HFFc6 (cell line): ENCODE data around the gene MS4A6E. TPM values are rescaled to one million over a fixed set of nuclear protein-coding genes. Genes with fewer than 3 reads are reported as not detected.

ENCODE experiments used
- DNase-seq: peaks from one replicate; pipeline ENCODE4 v3.0.0-alpha.2; 2018
- H3K27ac Mint-ChIP-seq: 2 replicates; pipeline ENCODE4 v1.8.0; 2020; ENCODE audit warnings: mild to moderate bottlenecking, mixed read lengths
- H3K27me3 Mint-ChIP-seq: 2 replicates; pipeline ENCODE4 v1.8.0; 2021; ENCODE audit warnings: mild to moderate bottlenecking, moderate library complexity, mixed read lengths; ENCODE audit not compliant: insufficient read depth
- H3K36me3 Mint-ChIP-seq: 2 replicates; pipeline ENCODE4 v1.8.0; 2021; ENCODE audit warnings: low read depth, mixed read lengths
- H3K4me1 Mint-ChIP-seq: 2 replicates; pipeline ENCODE4 v1.8.0; 2020; ENCODE audit warnings: low read depth, mixed read lengths
- H3K4me3 Mint-ChIP-seq: 2 replicates; pipeline ENCODE4 v1.8.0; 2020; ENCODE audit warnings: mild to moderate bottlenecking, moderate library complexity, mixed read lengths
- H3K9me3 Mint-ChIP-seq: 2 replicates; pipeline ENCODE4 v1.8.0; 2020; ENCODE audit warnings: mild to moderate bottlenecking, mixed read lengths
- total RNA-seq, 6 experiments: library from RNA; stranded (reverse); fragmentation: NEBNext Ultra II Directional; extraction: Animal tissue kit (Norgen Biotek cat#: 25700); gene quantifications; 2 replicates in 1 of 6; 3 replicates in 5 of 6; pipeline ENCODE4 v1.2.3, GENCODE V29; 2021
- TF ChIP-seq, protein P1 (sequence below): fragments of 200-600 bp; sonication (generic); IDR thresholded peaks from 2 replicates; pipeline ENCODE4 v1.5.0; 2021; ENCODE audit warnings: antibody characterized with exemption, mild to moderate bottlenecking

MS4A6E gene
- total RNA-seq, 6 experiments from 2014 or later: not detected

GRCh38 chr11:60375316-60375715 lies 48.3 kb downstream of the MS4A6E start:
- TF ChIP-seq, protein P1, sequence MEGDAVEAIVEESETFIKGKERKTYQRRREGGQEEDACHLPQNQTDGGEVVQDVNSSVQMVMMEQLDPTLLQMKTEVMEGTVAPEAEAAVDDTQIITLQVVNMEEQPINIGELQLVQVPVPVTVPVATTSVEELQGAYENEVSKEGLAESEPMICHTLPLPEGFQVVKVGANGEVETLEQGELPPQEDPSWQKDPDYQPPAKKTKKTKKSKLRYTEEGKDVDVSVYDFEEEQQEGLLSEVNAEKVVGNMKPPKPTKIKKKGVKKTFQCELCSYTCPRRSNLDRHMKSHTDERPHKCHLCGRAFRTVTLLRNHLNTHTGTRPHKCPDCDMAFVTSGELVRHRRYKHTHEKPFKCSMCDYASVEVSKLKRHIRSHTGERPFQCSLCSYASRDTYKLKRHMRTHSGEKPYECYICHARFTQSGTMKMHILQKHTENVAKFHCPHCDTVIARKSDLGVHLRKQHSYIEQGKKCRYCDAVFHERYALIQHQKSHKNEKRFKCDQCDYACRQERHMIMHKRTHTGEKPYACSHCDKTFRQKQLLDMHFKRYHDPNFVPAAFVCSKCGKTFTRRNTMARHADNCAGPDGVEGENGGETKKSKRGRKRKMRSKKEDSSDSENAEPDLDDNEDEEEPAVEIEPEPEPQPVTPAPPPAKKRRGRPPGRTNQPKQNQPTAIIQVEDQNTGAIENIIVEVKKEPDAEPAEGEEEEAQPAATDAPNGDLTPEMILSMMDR: no peak
- Mint-ChIP-seq H3K4me1 (no peaks in the 10 kb centered on the region), H3K9me3 (peaks cover 30% of the 10 kb centered on the region), H3K27me3 (no peaks in the 10 kb centered on the region), H3K4me3 (no peak overlapping the region), H3K27ac (no peak overlapping the region; the same call in 1 of the 2 replicates), H3K36me3 (no peaks in the 10 kb centered on the region)
- DNase-seq: no peak

GRCh38 chr11:60376601-60377000 lies 49.5 kb downstream of the MS4A6E start:
- Mint-ChIP-seq H3K9me3 (peaks cover 38% of the 10 kb centered on the region), H3K27me3 (no peaks in the 10 kb centered on the region), H3K4me3 (no peak overlapping the region), H3K27ac (no peak overlapping the region), H3K4me1 (no peaks in the 10 kb centered on the region), H3K36me3 (no peaks in the 10 kb centered on the region)
- DNase-seq: no peak
- TF ChIP-seq, protein P1: no peak

GRCh38 chr11:60377401-60378136 lies 50.5 kb downstream of the MS4A6E start:
- Mint-ChIP-seq H3K4me1 (no peaks in the 10 kb centered on the region), H3K27ac (no peak overlapping the region)
- TF ChIP-seq, protein P1: no peak

GRCh38 chr11:60378354-60378753 lies 51.3 kb downstream of the MS4A6E start, which contains the start of gene MS4A7:
TSS of gene MS4A7 (plus strand) at chr11:60378532. CDS start at chr11:60383142, 4,610 bp downstream.
- Mint-ChIP-seq H3K36me3 (no peaks in the 10 kb centered on the region), H3K27me3 (no peaks in the 10 kb centered on the region), H3K27ac (no peak within 1 kb of the TSS), H3K9me3 (peaks cover 38% of the 10 kb centered on the region), H3K4me3 (no peak within 1 kb of the TSS), H3K4me1 (no peaks in the 10 kb centered on the region)
- TF ChIP-seq, protein P1: no peak
- no peak for DNase-seq

More at GRCh38 chr11:60377401-60378136, 50.5 kb downstream of the MS4A6E start:
- Mint-ChIP-seq H3K4me3 (no peak overlapping the region), H3K36me3 (no peaks in the 10 kb centered on the region), H3K9me3 (peaks cover 38% of the 10 kb centered on the region), H3K27me3 (no peaks in the 10 kb centered on the region)
- no peak for DNase-seq

DNA sequence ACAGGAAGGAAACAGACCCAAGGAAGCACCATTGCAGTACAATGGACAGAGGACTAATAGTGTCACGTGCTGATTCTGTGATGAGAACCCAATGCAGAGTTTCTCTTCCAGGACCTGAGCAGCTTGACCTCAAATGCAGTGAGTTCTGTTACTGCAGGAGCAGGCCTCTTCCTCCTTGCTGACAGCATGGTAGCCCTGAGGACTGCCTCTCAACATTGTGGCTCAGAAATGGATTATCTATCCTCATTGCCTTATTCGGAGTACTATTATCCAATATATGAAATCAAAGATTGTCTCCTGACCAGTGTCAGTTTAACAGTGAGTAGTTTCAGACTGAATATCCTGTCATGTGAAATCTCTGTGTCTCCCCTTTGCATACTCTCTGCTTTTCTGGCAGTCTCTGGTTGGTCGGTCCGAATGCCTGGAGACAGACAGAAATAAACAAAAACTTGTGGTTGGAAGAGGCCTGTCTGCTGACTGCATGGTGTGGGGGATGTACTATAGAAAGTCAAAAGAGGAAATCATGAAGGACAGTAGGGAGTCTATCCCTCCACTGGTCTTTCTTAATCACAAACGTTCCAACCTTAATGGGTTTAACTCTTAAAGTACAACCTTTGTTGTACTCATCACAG lies 62.3 kb downstream of the MS4A6E start:
- no peak overlapping the region for H3K27ac Mint-ChIP-seq
- no peaks in the 10 kb centered on the region for H3K4me1 Mint-ChIP-seq
- TF ChIP-seq, protein P1: no peak
- no peaks in the 10 kb centered on the region for H3K36me3 Mint-ChIP-seq
- H3K9me3 Mint-ChIP-seq: peaks cover 30% of the 10 kb centered on the region
- H3K4me3 Mint-ChIP-seq: no peak overlapping the region
- no peak for DNase-seq
- H3K27me3 Mint-ChIP-seq: no peaks in the 10 kb centered on the region
